Upper lobe of left lung (tissue), 6 donors: ENCODE results near the gene SND1. TPM values are rescaled to one million over a fixed set of nuclear protein-coding genes. Genes with fewer than 3 reads are reported as not detected.

Experiments
- ATAC-seq, 2 donors: fragments of 200-7000 bp; cut with Tn5 transposase; one replicate each; pipeline ENCODE4 v1.9.1; 2022; ENCODE audit warnings: mild to moderate bottlenecking in 2 of 2, moderate library complexity in 2 of 2; ENCODE audit not compliant: low FRiP score in 2 of 2
- DNase-seq, 2 donors: peaks; one replicate each; pipeline ENCODE4 v3.0.0-alpha.2; 2019 to 2020
- H3K27ac ChIP-seq, 4 donors: fragments of 200-600 bp; sonication (generic); one replicate each; pipeline ENCODE4 v1.5.1; 2016 to 2019
- H3K27me3 ChIP-seq, 4 donors: fragments of 200-600 bp; sonication (generic); one replicate each; pipeline ENCODE4 v1.5.1; 2017 to 2019
- H3K36me3 ChIP-seq, 4 donors: fragments of 200-600 bp; sonication (generic); one replicate each; pipeline ENCODE4 v1.5.1; 2016 to 2019
- H3K4me1 ChIP-seq, 4 donors: fragments of 200-600 bp; sonication (generic); one replicate each; pipeline ENCODE4 v1.5.1; 2018 to 2019
- H3K4me3 ChIP-seq, 4 donors: fragments of 200-600 bp; sonication (generic); one replicate each; pipeline ENCODE4 v1.5.1; 2017 to 2019; ENCODE audit warnings: mild to moderate bottlenecking in 2 of 4, moderate library complexity in 1 of 4
- H3K9me3 ChIP-seq, 4 donors: fragments of 200-600 bp; sonication (generic); one replicate each; pipeline ENCODE4 v1.5.1; 2018 to 2019
- EP300 ChIP-seq, 4 donors: sonication (generic); formaldehyde crosslinking; IDR thresholded peaks; one replicate each; pipeline ENCODE4 v1.5.1; 2017; ENCODE audit warnings: antibody characterized with exemption in 4 of 4, control low read depth in 2 of 4
- POLR2A ChIP-seq, 4 donors: fragments of 450-650 bp; IDR thresholded peaks; one replicate each; pipeline ENCODE4 v1.5.1; 2016 to 2017; ENCODE audit warnings: antibody characterized with exemption in 4 of 4, mild to moderate bottlenecking in 2 of 4
- POLR2AphosphoS5 ChIP-seq, 2 donors: sonication (generic); formaldehyde crosslinking; IDR thresholded peaks; one replicate each; pipeline ENCODE4 v1.5.1; 2017; ENCODE audit warnings: antibody characterized with exemption in 2 of 2
- WGBS, 2 donors: methylation state at CpG; one replicate each; pipeline ENCODE4 v1.1.5; 2017 to 2018; 5-methylcytosine and 5-hydroxymethylcytosine counted together
- total RNA-seq, 6 donors: library from RNA; depleted of rRNA in 4 of 6; stranded (reverse); fragments of >200 nt in 4 of 6; gene quantifications; one replicate each; pipeline versions ENCODE4 v1.1.0 to v1.2.1, GENCODE V29; 2016 to 2021
- TF ChIP-seq, protein P1 (sequence below), 6 experiments: fragments of 450-650 bp in 4 of 6; fragments of 200-600 bp in 2 of 6; sonication (generic) in 2 of 6; IDR thresholded peaks; one replicate each; pipeline ENCODE4 v1.5.1; 2016 to 2019; ENCODE audit warnings: antibody characterized with exemption in 6 of 6
- donor health status: DM: no; HTN: no; CAD: no; lungs with moderate emphysema.
- donor health status: DM: no; HTN: yes; CAD: no; lungs with severe emphysema.

Gene SND1
- total RNA-seq, 6 donors from 2014 or later, result 107 to 167 (median 121) TPM

DNA sequence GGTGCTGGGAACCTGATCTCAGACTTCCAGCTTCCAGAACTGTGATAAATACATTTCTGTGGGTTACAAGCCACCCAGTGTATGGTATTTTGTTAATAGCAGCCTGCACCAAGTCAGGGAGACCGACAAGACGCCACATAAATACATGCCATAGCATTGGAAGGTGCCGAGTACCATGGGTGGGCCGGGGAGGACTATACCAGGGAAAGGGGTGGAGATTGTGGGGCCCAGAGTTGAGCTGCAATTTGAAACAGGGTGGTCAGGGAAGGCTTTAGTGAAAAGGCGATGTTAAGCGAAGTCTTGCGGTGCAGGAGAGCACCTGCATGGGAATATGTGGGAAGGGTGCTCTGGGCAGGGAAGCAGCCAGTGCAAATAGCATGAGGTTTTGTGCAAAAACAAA is 468.1 kb downstream of the SND1 start:
- no peaks in the 10 kb centered on the region for H3K9me3 ChIP-seq
- no peaks in the 10 kb centered on the region for H3K27me3 ChIP-seq
- H3K36me3 ChIP-seq, result no peaks in the 10 kb centered on the region
- no peak for DNase-seq
- peaks cover 0 to 3% (median 0%) of the 10 kb centered on the region in 4 donors for H3K4me1 ChIP-seq
- no peak for ATAC-seq
- TF ChIP-seq POLR2A (IDR thresholded peaks at IDR 0.05) (no peak), EP300 (IDR thresholded peaks at IDR 0.05) (no peak), POLR2AphosphoS5 (IDR thresholded peaks at IDR 0.05) (no peak)
- TF ChIP-seq, protein P1, sequence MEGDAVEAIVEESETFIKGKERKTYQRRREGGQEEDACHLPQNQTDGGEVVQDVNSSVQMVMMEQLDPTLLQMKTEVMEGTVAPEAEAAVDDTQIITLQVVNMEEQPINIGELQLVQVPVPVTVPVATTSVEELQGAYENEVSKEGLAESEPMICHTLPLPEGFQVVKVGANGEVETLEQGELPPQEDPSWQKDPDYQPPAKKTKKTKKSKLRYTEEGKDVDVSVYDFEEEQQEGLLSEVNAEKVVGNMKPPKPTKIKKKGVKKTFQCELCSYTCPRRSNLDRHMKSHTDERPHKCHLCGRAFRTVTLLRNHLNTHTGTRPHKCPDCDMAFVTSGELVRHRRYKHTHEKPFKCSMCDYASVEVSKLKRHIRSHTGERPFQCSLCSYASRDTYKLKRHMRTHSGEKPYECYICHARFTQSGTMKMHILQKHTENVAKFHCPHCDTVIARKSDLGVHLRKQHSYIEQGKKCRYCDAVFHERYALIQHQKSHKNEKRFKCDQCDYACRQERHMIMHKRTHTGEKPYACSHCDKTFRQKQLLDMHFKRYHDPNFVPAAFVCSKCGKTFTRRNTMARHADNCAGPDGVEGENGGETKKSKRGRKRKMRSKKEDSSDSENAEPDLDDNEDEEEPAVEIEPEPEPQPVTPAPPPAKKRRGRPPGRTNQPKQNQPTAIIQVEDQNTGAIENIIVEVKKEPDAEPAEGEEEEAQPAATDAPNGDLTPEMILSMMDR (IDR thresholded peaks at IDR 0.05), result no peak
- H3K27ac ChIP-seq, result no peak overlapping the region
- no peak overlapping the region for H3K4me3 ChIP-seq
- WGBS, 2 donors, result 97 to 99% methylated on average over 7 of the region's 7 CpGs

DNA sequence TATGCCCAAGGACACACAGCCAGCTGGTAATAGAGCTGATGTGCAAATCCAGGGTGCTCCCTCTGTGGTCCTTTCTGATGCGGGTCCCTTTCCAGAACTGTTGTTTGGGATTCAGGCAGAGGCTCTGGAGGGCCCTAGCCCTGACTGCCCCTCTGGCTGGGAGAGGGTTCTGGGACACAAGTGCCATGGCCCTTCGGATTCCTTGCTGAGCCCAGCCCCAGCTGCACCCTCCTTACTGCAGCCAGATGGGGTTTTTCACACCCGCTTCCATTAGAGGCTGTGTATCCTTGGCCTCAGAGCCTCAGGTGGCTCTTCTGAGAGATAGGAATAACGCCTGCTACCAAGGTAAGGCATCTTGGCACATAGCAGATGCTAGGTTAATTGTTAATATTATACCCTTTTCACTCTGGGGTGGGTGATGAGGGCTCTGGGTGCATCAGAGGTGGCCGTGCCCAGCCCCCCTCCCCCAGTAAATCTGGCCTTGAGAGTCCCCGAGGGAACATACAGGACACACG is 469.0 kb downstream of the SND1 start:
- DNase-seq, result no peak
- Histone ChIP-seq H3K27me3 (no peaks in the 10 kb centered on the region), H3K9me3 (no peaks in the 10 kb centered on the region), H3K4me3 (no peak overlapping the region), H3K36me3 (no peaks in the 10 kb centered on the region), H3K4me1 (peaks cover 0 to 3% (median 0%) of the 10 kb centered on the region in 4 donors), H3K27ac (no peak overlapping the region)
- TF ChIP-seq, protein P1 (IDR thresholded peaks at IDR 0.05), result no peak
- TF ChIP-seq EP300 (IDR thresholded peaks at IDR 0.05) (no peak), POLR2A (IDR thresholded peaks at IDR 0.05) (no peak), POLR2AphosphoS5 (IDR thresholded peaks at IDR 0.05) (no peak)
- 80 to 87% methylated on average over 5 to 7 of the region's 7 CpGs for WGBS, 2 donors
- no peak for ATAC-seq

DNA sequence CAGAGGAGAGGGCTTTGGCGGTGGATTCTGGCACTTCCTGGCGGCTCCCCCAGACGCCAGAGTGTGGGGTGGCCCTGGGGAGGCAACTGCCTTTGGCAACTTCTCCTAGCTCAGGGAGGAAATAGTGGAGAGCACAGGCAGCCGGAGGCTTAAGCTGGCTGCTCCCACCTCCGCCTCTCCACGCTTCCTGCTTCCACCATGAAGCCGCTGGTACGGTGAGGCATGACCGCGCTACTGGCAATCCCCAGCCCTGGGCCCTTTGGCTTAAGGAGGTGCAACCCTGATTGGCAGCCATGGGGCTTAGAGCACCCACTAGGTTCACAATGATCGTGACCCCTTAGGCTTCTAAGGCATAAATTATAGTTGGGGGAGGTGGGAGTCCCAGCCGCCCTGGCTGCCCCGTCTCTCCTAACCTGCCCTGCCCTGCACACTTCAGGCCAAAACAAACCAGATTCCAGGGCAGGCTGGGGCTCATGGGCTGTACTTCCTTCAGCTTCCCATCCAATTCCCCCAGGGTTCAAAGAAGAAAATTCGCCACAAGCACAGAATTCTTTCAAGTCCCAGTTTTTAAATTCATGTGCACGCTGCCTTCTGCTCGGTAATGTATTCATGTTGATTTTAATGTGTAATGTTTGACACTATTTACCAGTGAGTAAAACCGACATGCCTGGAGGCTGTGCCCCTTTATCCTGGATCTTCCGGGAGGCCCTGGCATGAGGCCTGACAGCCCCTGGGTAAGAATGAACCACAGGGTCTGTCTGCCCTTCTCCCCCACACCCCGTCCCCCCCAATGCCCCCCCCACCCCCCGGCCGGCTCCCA is 469.9 kb downstream of the SND1 start:
- peak; percentile 37 to 76 for ATAC-seq
- H3K27me3 ChIP-seq, result no peaks in the 10 kb centered on the region
- H3K36me3 ChIP-seq, result no peaks in the 10 kb centered on the region
- H3K4me1 ChIP-seq, result peaks cover 0 to 3% (median 0%) of the 10 kb centered on the region in 4 donors
- peak overlapping the region in 1 of 4 donors; percentile 15 for H3K4me3 ChIP-seq
- 75 to 78% methylated on average over 17 to 21 of the region's 21 CpGs for WGBS, 2 donors
- peak in 1 of 2 donors; percentile 45 for DNase-seq
- H3K27ac ChIP-seq, result peak overlapping the region in 2 of 4 donors; percentile 4 to 17
- no peaks in the 10 kb centered on the region for H3K9me3 ChIP-seq
- no peak for TF ChIP-seq EP300 (IDR thresholded peaks at IDR 0.05)
- TF ChIP-seq, protein P1 (IDR thresholded peaks at IDR 0.05), result no peak
- no peak for TF ChIP-seq POLR2AphosphoS5 (IDR thresholded peaks at IDR 0.05)
- TF ChIP-seq POLR2A (IDR thresholded peaks at IDR 0.05), result no peak

DNA sequence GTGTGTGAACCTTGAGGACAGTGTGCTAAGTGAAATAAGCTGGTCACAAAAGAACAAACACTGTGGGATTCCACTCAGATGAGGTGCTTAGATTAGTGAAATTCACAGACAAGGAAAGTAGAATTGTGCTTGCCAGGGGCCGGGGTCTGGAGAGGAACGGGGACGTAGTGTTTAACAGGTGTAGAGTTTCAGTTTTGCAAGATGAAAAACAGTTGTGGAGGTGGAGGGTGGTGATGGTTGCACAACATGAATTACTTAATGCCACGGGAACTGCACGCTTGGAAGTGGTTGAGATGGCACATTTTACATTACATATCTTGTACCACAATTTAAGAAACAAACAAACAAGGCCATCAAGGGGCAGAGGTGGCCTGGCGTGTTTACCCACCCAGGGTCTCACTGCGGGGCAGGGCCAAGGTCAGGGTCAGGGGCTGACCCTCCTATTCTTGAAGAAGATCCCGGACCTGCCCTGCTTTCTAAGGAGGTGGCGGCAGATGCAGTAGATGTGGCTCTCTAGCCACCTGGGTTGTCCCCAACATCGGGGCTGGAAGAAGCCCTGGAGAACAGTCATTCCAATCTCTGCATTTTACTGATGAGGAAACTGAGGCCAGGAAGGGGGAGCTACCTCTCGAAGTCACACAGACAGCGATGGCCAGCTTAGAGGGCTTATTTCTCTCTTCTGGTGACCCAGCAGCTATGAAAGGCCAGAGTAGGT is 470.7 kb downstream of the SND1 start:
- no peak for ATAC-seq
- no peaks in the 10 kb centered on the region for H3K9me3 ChIP-seq
- H3K4me3 ChIP-seq, result no peak overlapping the region
- 52 to 68% methylated on average over 11 to 12 of the region's 12 CpGs for WGBS, 2 donors
- peaks cover 0 to 3% (median 0%) of the 10 kb centered on the region in 4 donors for H3K4me1 ChIP-seq
- H3K27ac ChIP-seq, result no peak overlapping the region
- TF ChIP-seq POLR2A (IDR thresholded peaks at IDR 0.05) (no peak), POLR2AphosphoS5 (IDR thresholded peaks at IDR 0.05) (no peak), EP300 (IDR thresholded peaks at IDR 0.05) (no peak)
- TF ChIP-seq, protein P1 (IDR thresholded peaks at IDR 0.05), result no peak
- peak in 1 of 2 donors; percentile 45 for DNase-seq
- no peaks in the 10 kb centered on the region for H3K36me3 ChIP-seq
- H3K27me3 ChIP-seq, result no peaks in the 10 kb centered on the region
